Nephron progenitor cell (in vitro differentiated cells): ENCODE results near the gene INCENP.

Experiments
- DNase-seq: peaks from one replicate; pipeline ENCODE4 v3.0.0; 2021
- H3K27ac Mint-ChIP-seq: 2 replicates; pipeline ENCODE4 v1.8.0; 2021; ENCODE audit warnings: mild to moderate bottlenecking, moderate library complexity, mixed read lengths
- H3K27me3 Mint-ChIP-seq: 2 replicates; pipeline ENCODE4 v1.8.0; 2021; ENCODE audit warnings: mild to moderate bottlenecking, low read depth, mixed read lengths; ENCODE audit not compliant: poor library complexity
- H3K36me3 Mint-ChIP-seq: 2 replicates; pipeline ENCODE4 v1.8.0; 2021; ENCODE audit warnings: low read depth, mixed read lengths
- H3K4me1 Mint-ChIP-seq: 2 replicates; pipeline ENCODE4 v1.8.0; 2021; ENCODE audit warnings: mixed read lengths
- H3K4me3 Mint-ChIP-seq: 2 replicates; pipeline ENCODE4 v1.8.0; 2021; ENCODE audit warnings: mild to moderate bottlenecking, moderate library complexity, mixed read lengths
- H3K9me3 Mint-ChIP-seq: 2 replicates; pipeline ENCODE4 v1.8.0; 2021; ENCODE audit warnings: mild to moderate bottlenecking, moderate library complexity, mixed read lengths
- CTCF ChIP-seq: fragments of 200-600 bp; sonication (generic); IDR thresholded peaks from 2 replicates; pipeline ENCODE4 v1.5.0; 2021; ENCODE audit warnings: antibody characterized with exemption

Gene INCENP

GRCh38 chr11:62130283-62131169 lies 6.7 kb downstream of the INCENP start:
- Mint-ChIP-seq H3K4me3 (no peak overlapping the region), H3K4me1 (peaks cover 31% of the 10 kb centered on the region), H3K27ac (peak overlapping the region; percentile 36), H3K27me3 (no peaks in the 10 kb centered on the region), H3K9me3 (no peaks in the 10 kb centered on the region), H3K36me3 (peaks cover 69% of the 10 kb centered on the region)
- no peak for DNase-seq
- TF ChIP-seq CTCF = no peak

- H3K36me3 Mint-ChIP-seq = peaks cover 75% of the 10 kb centered on the region
- H3K9me3 Mint-ChIP-seq = no peaks in the 10 kb centered on the region
- no peak for TF ChIP-seq CTCF
- no peak overlapping the region for H3K27ac Mint-ChIP-seq
- no peak for DNase-seq
- no peaks in the 10 kb centered on the region for H3K27me3 Mint-ChIP-seq
- peaks cover 25% of the 10 kb centered on the region for H3K4me1 Mint-ChIP-seq
- H3K4me3 Mint-ChIP-seq = no peak overlapping the region
Observed at GRCh38 chr11:62131170-62131464, 7.3 kb downstream of the INCENP start.

GRCh38 chr11:62132191-62132590 lies 8.4 kb downstream of the INCENP start:
- DNase-seq = no peak
- no peaks in the 10 kb centered on the region for H3K27me3 Mint-ChIP-seq
- no peak overlapping the region for H3K4me3 Mint-ChIP-seq
- H3K27ac Mint-ChIP-seq = peak overlapping the region; percentile 40
- peaks cover 14% of the 10 kb centered on the region for H3K4me1 Mint-ChIP-seq
- H3K9me3 Mint-ChIP-seq = no peaks in the 10 kb centered on the region
- TF ChIP-seq CTCF = no peak
- H3K36me3 Mint-ChIP-seq = peaks cover 80% of the 10 kb centered on the region

GRCh38 chr11:62132689-62133293 lies 9.0 kb downstream of the INCENP start:
- no peak overlapping the region for H3K4me3 Mint-ChIP-seq
- H3K27me3 Mint-ChIP-seq = no peaks in the 10 kb centered on the region
- no peaks in the 10 kb centered on the region for H3K9me3 Mint-ChIP-seq
- no peak for TF ChIP-seq CTCF
- peaks cover 8% of the 10 kb centered on the region for H3K4me1 Mint-ChIP-seq
- no peak overlapping the region for H3K27ac Mint-ChIP-seq
- H3K36me3 Mint-ChIP-seq = peaks cover 75% of the 10 kb centered on the region
- DNase-seq = no peak

- no peaks in the 10 kb centered on the region for H3K9me3 Mint-ChIP-seq
- H3K27ac Mint-ChIP-seq = no peak overlapping the region
- peaks cover 5% of the 10 kb centered on the region for H3K4me1 Mint-ChIP-seq
- H3K36me3 Mint-ChIP-seq = peaks cover 69% of the 10 kb centered on the region
- no peak for TF ChIP-seq CTCF
- DNase-seq = no peak
- H3K4me3 Mint-ChIP-seq = no peak overlapping the region
- H3K27me3 Mint-ChIP-seq = no peaks in the 10 kb centered on the region
Observed at GRCh38 chr11:62133328-62134065, 9.7 kb downstream of the INCENP start.
